Vagina (tissue), 2 donors: ENCODE results near the gene PDE1C.

Source experiments
- POLR2AphosphoS5 ChIP-seq, 2 donors: sonication (generic); formaldehyde crosslinking; IDR thresholded peaks; one replicate each; pipeline ENCODE4 v1.9.0; 2017; ENCODE audit warnings: antibody characterized with exemption in 2 of 2, mild to moderate bottlenecking in 2 of 2, low read depth in 1 of 2; ENCODE audit not compliant: insufficient read depth in 1 of 2
- TF ChIP-seq, protein P1 (sequence below), 3 experiments: fragments of 450-650 bp in 2 of 3; fragments of 200-600 bp in 1 of 3; sonication (generic) in 1 of 3; IDR thresholded peaks; one replicate each; pipeline ENCODE4 v1.5.1; 2017 to 2019; ENCODE audit warnings: antibody characterized with exemption in 3 of 3, mild to moderate bottlenecking in 2 of 3, moderate library complexity in 2 of 3

DNA sequence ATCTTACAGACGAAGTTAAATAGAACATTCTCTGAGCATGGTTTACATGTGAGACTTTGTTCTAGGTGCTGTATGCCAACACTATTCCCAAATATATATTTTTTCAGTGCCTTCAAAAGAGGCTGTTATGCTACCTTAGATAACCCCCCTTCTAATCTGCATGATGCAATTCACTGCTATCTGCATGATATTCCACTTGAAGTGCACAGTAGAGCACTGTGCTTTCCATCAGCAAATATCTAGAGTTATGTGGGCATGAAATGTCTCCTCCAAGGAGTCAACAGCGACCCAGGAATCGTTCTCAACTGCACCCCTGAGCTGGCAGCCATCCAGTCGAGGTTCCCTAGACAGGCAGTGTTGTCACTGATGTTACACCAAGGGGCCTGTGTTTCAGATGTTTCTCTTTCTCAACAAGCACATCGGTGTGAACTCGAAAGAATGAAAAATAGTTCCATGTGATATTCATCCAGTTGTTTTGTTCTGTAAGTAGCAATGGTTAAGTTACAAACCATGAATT is 88.3 kb downstream of the PDE1C start:
- TF ChIP-seq, protein P1, sequence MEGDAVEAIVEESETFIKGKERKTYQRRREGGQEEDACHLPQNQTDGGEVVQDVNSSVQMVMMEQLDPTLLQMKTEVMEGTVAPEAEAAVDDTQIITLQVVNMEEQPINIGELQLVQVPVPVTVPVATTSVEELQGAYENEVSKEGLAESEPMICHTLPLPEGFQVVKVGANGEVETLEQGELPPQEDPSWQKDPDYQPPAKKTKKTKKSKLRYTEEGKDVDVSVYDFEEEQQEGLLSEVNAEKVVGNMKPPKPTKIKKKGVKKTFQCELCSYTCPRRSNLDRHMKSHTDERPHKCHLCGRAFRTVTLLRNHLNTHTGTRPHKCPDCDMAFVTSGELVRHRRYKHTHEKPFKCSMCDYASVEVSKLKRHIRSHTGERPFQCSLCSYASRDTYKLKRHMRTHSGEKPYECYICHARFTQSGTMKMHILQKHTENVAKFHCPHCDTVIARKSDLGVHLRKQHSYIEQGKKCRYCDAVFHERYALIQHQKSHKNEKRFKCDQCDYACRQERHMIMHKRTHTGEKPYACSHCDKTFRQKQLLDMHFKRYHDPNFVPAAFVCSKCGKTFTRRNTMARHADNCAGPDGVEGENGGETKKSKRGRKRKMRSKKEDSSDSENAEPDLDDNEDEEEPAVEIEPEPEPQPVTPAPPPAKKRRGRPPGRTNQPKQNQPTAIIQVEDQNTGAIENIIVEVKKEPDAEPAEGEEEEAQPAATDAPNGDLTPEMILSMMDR (IDR thresholded peaks at IDR 0.05): no peak
- no peak for TF ChIP-seq POLR2AphosphoS5 (IDR thresholded peaks at IDR 0.05; ENCODE audit: insufficient read depth in 1 of 2, low read depth in 1 of 2)
